Ammon's horn (tissue), 1 donor: ENCODE measurements around the gene SELENOV.
"Not testable (repeated sequence)": the region's sequence is repeated elsewhere in the genome, so short reads cannot be mapped to it uniquely, and the experiment has no call there.

Experiments
- DNase-seq: peaks from one replicate; pipeline ENCODE4 v3.0.0-alpha.2; 2016; ENCODE audit warnings: low spot score

SELENOV gene, protein sequence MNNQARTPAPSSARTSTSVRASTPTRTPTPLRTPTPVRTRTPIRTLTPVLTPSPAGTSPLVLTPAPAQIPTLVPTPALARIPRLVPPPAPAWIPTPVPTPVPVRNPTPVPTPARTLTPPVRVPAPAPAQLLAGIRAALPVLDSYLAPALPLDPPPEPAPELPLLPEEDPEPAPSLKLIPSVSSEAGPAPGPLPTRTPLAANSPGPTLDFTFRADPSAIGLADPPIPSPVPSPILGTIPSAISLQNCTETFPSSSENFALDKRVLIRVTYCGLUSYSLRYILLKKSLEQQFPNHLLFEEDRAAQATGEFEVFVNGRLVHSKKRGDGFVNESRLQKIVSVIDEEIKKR

DNA sequence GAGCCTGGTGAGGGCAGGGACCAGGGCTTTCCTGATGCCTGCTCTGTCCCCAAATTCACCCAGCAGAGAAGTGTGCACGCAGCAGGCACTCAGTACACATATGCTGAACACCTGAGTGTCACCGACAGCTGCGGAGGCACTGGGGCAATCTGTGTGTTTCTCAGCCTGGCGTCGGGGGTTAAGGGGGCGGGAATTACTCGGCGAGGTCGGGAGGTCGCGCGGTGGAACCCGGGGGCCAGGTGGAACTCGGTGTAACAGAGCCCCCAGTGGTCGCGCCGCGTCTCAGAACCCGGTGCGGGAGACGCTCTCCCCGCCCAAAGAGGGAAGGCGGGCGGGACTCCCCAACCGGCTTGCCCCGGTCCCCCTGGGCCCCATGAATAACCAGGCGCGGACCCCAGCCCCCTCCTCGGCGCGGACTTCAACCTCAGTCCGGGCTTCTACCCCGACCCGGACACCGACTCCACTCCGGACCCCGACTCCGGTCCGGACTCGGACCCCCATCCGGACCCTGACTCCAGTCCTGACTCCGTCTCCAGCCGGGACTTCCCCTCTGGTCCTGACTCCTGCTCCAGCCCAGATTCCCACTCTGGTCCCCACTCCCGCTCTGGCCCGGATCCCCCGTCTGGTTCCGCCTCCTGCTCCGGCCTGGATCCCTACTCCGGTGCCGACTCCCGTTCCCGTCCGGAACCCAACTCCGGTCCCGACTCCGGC lies at the start of gene SELENOV:
Gene SELENOV (plus strand): TSS at position 300 of the 711 bp plus-strand sequence. CDS start 74 bp downstream, at position 374.
- no peak for DNase-seq

DNA sequence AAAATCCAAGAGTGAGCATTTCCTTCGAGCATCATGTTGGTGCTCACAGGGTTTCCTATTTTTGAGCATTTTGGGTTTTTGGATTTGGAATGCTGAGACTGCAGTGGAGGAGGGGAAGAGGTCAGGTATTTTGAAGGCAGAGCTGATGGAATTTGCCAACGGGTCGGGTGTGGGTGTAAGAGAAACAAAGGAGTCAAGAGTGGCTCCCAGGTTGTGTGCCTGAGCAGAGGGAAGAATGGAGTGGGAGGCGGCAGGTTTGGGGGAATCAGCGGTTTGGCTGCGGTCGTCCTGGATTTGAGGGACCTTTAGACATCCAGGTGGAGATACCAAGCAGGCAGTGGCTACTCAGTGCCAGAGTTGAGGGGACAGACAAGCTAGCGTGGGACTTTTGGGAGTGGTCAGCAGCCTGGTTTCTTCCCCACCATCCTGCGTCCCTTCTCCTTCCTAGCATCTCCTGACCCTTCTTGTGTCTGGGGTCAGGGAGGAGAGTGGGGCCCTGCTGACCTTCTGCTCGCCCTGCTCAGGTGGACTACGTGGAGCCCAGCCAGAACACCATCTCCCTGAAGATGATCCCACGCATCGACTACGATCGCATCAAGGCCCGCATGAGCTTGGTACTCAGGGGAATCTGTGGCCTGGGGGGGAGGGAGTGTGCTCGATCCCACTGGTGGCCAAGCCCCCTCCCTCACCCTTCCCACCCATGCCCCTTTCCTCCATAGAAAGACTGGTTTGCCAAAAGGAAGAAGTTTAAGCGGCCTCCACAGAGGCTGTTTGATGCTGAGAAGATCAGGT lies 48.8 kb upstream of the SELENOV start:
- no peak for DNase-seq

DNA sequence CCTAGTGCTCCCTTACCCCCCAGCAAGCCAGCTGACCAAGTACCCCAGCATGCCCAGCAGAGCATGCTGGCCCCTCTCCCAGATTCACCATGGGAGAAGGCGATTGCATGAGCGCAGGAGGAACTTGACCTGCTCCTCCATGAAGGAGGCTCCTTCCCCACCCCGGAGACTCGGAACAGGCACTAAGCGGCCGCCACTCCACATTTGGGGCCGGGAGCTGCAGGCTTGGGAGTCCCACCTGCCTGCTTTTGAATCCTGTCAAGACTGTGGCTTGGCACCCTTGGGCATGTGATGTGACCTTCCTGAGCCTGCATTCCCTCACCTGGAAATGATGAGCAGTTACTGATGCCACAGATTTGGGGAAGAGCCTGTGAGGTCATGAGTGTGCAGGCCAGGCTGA lies 47.0 kb upstream of the SELENOV start:
- no peak for DNase-seq

DNA sequence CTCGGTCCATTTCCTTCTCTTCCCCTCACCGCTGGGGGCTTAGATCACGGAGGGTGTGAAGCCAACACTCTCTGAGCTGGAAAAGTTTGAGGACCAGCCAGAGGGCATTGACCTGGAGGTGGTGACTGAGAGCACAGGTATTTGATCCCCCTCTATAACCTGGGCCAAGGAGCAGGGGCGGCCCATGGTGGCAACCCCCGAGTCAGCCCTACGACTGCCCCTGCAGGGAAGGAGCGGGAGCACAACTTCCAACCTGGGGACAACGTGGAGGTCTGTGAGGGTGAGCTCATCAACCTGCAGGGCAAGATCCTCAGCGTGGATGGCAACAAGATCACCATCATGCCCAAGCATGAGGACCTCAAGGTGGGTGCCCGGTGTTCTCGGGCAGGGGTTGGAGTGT lies 45.9 kb upstream of the SELENOV start:
- no peak for DNase-seq

DNA sequence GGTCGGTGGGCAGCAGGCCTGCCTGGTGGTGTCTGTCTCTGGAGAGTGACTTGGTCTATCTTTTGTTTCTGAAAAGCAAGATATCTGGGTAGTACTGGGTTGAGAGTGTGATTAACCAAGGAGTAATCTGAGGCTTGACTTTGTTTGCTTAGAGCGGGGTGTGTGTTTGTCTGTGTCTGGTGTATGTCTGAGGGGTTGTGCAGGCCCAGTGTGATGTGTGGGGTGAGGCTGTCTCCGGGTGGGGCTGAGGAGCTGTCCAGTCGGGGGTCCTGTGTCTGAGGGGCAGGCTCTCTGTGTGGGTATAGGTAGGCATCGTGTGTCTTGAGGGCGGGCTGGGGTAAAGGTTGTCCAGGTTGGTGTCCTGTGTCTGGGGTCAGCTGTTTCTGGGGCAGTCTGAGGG lies 45.4 kb upstream of the SELENOV start:
- DNase-seq: no peak

DNA sequence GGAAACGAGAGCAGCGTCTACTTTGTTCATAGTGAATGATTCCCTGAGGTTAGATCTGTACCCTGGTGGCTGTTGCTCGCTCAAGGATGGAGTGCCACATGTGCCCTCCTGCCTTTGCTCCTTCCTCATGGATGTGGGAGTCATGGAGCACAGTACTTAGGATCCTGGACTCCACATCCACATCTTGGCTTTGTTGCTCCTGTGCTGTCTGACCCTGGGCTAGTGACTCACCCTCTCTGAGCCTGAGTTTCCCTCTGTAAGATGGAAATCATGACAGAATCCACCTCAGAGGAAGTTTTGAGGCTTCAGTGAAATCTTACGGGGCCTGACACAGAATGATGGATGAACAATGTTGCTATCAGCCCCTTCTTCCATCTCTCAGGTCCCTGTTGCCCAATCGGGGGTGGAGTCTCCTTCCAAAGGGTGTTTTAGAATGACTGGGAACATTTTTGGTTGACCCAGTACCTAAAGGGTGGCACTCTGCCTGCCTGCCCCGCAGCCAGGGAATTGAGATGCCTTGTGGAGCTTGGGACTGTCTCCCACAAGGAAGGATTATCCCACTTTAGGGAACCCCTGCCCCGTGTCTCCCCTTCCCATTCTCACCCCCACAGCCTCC lies 44.1 kb upstream of the SELENOV start:
- no peak for DNase-seq

DNA sequence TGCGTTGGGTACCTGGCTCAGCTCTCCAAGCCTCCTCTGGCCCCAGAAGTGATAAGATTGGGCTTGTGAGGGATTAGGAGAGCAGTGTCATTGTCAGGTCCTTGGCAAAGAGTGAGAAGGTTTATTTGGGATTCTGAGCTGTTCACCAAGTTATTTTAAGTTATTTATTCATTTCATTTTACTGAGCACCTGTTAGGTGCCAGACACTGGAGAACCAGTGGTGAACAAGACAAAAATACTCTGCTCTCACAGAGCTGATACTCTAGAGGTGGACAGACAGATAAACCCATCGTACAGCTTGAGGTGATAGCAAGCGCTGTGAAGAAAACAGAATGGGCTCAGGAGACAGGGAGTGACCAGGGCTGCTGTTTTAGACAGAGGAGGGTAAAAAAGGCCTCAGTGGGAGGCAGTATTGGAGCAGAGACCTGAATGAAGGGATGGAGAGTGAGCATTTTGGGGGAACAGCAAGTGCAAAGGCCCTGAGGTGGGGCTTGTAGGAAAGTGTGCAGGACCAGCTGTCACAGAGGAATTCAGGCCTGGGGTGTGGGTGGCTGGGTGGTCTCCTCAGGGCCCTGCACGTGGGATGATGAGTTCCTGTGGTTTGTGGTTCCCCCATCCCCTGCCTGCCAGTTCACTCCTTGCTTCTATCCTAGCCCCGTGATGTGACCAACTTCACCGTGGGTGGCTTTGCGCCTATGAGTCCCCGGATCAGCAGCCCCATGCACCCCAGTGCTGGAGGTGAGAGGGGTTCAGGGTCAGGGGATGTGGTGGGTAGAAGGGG lies 43.0 kb upstream of the SELENOV start:
- no peak for DNase-seq

DNA sequence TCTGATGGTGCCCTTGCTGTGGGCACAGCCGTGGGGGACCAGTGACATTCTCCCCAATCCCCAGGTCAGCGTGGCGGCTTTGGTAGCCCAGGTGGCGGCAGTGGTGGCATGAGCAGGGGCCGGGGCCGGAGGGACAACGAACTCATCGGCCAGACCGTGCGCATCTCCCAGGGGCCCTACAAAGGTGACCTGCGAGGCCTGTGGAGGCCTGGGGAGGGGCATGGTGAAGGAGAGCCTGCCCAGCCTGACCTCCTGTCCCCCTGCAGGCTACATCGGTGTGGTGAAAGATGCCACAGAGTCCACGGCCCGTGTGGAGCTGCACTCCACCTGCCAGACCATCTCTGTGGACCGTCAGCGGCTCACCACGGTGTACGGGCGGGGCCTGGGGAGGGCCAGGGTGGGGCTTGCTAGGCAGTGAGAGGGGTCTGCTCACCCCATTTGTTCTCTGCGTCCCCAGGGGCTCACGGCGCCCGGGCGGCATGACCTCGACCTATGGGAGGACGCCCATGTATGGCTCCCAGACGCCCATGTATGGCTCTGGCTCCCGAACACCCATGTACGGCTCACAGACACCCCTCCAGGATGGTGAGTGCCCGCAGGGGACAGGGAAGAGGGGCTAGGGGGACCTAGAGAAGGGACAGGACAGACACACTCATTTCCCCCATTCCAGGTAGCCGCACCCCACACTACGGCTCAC lies 42.0 kb upstream of the SELENOV start:
- DNase-seq: no peak

DNA sequence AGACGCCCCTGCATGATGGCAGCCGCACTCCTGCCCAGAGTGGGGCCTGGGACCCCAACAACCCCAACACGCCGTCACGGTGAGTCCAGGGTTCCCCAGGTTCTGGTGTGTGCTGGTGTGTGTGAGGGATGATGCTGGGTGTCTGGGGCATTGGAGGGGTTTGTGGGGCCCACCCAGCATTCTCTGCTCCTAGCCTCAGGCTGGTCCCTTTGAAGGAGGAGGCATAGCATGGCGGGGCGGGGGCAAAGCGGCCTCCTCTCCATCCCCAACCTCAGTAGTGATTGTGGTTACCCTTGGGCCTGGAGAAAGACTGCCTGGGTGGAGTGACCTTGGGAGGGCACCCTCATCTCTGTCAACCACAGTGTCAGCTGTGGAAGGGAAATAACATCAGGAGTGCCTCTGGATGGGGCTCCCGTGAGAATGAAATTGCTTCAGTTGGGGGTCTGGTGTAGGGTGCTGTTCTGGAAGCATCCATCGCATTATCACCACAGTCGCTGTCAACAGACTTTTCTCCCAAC lies 41.4 kb upstream of the SELENOV start:
- DNase-seq: no peak

DNA sequence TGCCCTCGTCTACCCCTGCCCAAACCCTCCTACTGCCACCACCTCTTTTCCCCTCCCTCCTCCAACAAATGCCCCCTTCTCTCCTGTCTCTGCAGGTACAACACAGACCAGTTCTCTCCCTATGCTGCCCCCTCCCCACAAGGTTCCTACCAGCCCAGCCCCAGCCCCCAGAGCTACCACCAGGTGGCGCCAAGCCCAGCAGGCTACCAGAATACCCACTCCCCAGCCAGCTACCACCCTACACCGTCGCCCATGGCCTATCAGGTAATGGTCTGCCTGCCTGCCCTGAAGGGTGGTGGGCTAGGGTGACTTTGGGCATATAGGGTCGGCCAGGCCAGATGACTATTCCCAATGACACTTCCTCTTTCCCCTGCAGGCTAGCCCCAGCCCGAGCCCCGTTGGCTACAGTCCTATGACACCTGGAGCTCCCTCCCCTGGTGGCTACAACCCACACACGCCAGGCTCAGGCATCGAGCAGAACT lies 40.8 kb upstream of the SELENOV start:
- peak; percentile 43 for DNase-seq

DNA sequence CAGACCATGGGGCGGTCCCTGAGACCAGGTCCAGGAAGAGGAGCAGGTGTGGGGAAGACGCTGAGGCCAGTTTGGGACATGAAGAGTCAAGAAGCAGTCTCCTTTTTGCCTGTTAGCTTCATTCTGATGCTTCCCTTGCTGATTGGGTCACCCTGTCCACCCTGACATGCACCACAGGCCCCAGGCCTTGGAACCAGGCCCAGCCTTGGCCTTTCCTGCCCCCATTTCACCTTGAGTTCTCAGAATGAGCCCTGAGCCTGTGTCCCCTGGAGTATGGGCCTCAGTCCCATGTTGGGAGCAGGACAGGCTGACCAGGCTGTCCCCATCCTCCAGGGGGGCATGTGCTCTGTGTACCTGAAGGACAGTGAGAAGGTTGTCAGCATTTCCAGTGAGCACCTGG lies 39.2 kb upstream of the SELENOV start:
- no peak for DNase-seq

DNA sequence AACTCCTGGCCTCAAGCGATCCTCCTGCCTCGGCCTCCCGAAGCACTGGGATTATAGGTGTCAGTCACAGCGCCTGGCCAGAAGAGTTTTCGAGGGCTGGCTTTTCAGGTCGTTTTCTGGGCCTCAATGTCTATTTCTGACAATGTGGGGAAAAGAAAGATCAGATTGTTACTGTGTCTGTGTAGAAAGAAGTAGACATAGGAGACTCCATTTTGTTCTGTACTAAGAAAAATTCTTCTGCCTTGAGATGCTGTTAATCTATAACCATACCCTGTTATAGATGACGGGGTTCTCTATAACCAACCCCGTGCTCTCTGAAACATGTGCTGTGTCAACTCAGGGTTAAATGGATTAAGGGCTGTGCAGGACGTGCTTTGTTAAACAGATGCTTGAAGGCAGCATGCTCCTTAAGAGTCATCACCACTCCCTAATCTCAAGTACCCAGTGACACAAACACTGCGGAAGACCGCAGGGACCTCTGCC lies 35.6 kb upstream of the SELENOV start:
- not testable (repeated sequence) for DNase-seq

DNA sequence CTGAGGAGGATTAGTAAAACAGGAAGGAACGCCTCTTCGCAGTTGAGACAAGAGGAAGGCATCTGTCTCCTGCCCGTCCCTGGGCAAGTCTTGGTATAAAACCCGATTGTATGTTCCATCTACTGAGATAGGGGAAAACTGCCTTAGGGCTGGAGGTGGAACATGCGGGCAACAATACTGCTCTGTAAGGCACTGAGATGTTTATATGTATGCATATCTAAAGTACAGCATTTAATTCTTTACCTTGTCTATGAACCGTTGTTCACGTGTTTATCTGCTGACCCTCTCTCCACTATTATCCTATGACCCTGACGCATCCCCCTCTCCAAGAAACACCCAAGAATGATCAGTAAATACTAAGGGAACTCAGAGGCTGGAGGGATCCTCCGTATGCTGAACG lies 35.0 kb upstream of the SELENOV start:
- DNase-seq: no peak

DNA sequence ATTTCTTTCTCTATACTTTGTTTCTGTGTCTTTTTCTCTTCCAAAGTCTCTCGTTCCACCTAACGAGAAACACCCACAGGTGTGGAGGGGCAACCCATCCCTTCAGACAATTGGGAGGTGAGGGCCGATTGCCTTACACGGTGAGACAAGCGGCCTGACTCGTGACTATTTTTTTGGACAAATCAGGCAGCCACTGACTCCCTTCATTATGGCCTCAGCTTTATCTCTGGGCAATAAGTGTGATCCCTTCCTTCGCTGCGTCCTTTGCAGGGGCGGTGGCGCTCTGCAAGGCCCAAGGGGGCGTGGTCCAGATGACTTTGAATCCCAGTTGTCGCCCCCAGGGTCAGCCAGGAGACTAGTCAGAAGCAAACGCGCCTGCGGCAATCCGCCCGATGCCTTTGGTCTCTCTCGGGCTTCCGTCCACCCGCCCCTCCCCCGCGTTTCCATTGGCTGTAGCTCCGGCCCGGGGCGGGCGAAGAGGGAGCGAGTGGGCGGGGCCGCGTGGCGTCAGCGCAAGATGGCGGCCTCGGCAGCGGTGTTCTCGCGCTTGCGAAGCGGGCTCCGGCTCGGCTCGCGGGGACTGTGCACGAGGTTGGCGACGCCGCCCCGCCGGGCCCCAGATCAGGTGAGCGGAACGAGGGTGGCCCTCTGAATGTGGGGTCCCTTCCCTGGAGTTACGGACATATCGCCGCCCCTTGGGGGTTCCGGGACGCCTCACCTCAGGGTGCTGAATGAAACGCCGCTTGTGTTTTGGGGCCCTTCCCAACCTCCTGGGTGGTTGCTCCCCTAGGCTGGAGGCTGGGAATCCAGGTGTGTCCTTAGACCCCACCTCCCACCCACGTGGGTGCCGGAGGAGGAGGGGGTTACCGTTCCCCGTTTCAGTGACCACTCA lies 34.4 kb upstream of the SELENOV start, which contains the start of gene TIMM50:
Gene TIMM50 (plus strand): TSS at position 502 of the 892 bp plus-strand sequence. CDS start 16 bp downstream, at position 518.
- DNase-seq: peak; percentile 95

DNA sequence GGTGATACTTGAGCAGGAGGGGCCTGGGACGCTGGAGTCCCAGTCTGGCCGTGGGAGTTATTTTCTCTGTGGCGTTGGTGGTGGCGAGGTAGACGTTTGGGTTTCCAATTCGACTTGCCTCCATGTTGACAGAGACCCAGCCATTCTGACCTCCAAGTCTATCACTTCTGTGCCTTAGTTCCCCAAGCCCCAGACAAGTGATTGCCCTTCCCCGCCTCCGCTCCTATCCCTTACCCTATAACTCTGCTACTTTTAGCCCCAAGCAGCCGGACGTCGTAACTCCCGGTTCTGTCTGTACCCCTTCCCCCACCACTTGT lies 33.8 kb upstream of the SELENOV start:
- DNase-seq: no peak

DNA sequence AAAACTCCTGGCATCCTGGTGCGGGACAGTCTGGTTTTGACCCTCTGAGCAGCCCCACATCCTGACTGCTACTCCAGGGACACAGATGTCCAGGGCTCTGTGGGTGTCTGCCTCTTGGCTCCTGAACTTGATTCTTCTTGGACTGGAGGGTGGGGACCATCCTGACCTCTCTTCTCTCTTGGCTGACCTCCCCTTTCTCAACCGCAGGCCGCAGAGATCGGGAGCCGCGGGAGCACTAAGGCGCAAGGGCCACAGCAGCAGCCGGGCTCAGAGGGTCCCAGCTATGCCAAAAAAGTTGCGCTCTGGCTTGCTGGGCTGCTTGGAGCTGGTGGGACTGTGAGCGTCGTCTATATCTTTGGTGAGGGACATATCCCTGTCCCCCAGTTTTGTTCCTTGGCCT lies 33.3 kb upstream of the SELENOV start:
- DNase-seq: no peak

DNA sequence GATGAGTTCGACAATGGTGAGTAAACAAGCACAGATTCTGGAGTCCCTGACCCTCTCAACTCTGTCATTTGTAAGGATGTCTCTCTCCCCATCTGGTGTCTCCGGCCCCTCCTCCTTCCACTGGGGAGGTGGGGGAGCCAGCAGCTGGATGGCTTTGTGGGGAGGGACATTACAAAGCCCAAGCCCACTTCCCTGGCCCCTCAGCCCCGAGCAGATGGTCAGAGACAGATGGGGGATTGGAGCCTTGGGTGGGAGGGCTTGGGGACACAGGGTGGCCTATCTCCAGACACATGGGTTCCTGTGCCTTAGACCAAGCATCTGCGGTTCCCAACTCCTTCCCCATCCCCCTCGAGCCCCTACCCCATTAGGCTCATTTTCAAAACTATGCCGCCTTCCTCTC lies 31.8 kb upstream of the SELENOV start:
- no peak for DNase-seq

DNA sequence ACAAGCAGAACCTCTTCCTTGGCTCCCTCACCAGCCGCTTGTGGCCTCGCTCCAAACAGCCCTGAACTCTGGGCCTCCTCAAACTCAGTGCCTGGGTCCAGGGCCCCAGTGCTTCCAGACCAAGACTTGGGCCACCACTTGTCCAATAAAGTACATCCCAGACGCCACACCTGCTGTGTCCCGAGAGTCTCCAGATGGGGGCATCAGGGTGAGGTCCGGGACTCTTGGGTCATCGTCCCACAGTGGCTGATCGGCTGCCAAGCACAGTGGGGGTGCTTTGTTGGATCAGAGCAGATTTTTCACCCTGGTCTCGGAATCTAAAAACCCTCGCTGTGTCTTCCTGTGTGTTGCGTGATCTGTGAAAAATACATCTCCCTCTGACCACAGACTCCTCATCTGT lies 25.2 kb upstream of the SELENOV start:
- DNase-seq: no peak

DNA sequence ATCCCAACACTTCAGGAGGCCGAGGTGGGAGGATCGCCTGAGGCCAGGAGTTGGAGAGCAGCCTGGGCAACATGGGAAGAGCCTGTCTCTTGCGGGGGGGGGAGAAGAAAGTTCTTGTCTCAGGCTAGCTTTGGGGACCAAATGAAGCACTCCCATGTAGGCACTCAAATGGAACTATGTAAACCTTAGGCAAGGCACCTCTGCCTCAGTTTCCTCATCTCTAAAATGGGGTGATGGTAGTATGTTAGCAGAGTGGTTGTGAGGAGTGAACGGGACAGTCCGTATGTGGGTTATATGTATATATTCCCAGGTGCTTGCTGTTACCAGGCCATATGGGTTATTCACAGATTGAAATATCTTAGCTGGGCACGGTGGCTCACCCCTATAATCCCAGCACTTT lies 22.7 kb upstream of the SELENOV start:
- no peak for DNase-seq
